Astrocyte of the hippocampus (primary cell): Measurements from ENCODE around the gene ST8SIA3.

ENCODE experiments used
- DNase-seq: peaks from one replicate; pipeline ENCODE4 v3.0.0; 2011; ENCODE audit warnings: low read depth, low spot score

ST8SIA3 gene, protein sequence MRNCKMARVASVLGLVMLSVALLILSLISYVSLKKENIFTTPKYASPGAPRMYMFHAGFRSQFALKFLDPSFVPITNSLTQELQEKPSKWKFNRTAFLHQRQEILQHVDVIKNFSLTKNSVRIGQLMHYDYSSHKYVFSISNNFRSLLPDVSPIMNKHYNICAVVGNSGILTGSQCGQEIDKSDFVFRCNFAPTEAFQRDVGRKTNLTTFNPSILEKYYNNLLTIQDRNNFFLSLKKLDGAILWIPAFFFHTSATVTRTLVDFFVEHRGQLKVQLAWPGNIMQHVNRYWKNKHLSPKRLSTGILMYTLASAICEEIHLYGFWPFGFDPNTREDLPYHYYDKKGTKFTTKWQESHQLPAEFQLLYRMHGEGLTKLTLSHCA

DNA sequence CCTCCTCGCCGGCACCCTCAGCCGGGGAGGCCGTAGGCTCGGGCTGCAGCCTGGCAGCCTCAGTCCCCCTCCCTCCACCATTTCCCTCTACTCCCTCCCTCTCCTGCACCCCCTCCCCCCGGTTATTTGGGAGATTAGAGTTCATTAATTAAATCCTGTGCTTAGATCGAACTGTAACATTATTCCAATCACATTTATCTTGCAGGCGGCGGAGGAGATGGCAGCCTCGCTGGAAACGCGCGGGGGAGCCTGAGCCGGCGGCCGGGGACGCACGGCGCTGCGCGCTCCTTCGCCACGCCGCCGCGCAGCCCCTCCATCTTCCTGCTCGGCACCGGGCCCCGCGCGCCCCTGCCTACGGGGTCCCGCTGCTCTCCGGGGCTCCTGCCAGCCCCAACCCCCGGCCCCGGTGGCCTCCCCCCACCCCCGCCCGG is at the start of gene ST8SIA3:
TSS of gene ST8SIA3 (plus strand) at position 287 of the 431 bp plus-strand sequence. CDS start 290 bp downstream, outside the sequence.
- no peak for DNase-seq

DNA sequence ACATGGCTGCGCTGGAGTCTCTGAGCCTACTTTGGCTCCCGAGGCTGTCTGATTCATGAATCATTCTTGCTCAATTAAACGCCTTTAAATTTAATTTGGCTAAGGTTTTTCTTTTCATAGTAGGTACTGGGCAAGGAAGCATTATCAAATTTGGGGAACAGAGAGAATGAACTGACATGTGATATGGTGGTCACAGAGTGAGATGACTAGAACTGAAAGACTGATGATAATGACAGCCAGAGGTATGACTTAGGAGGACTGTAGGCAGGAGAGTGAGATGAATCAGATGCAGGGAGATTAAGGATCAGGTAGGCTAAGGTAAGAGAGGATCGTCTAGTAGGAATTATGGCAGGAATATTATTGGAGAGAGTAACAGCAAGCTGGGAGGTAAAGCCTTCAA is 40.9 kb upstream of the ST8SIA3 start:
- DNase-seq = no peak

DNA sequence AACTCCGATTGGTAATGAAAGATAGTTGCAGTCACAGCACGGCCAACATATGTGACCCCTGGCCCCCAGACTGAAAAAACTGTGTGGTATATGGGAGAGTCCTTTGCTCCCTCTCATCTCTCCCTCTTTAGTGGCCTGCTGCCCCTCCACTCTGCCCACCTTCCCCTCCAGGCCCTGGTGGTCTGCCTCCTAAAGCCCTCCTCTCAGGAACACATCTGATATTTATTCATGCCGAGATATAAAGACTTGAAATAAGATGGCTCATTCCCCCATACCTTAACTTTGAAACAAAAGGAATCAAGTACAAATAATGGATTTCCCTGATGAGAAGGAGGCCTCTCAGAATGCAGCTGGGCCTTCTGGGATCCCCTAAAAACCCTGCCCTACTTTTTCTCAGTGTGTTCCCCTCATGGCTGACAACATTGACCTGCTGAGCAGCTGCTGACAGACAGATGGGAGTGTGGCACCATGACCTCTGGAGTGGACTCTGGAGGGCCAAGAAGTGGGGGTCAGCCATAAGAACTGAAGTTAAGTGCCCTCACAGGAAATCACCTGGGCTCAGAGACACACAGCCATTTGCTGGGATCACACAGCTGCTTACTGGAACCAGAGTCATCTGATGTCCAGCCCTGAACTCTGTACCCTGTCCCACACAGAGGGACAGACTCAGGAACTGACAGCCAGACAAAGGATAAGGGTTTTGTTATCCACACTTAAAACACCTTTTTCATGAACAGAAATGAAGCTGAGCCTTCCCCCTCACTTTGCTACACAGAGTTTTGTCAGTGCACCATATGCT is 39.8 kb upstream of the ST8SIA3 start:
- no peak for DNase-seq

DNA sequence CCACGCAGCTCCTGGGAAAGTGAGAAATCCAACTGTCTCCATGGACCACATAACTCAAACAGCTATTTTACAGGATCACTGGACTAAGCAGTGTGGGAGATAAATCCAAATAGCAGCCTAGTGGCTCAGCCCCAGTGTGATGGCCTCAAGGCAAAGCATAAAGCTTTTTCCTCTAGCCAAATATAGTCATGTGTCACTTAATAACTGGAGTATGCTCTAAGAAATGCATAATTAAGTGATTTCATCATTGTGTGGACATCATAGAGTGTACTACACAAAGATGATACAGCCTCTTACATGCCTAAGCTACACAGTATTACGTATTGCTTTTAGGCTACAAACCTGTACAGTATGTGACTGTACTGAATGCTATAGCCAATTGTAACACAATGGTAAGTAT is 31.8 kb upstream of the ST8SIA3 start:
- DNase-seq = no peak

DNA sequence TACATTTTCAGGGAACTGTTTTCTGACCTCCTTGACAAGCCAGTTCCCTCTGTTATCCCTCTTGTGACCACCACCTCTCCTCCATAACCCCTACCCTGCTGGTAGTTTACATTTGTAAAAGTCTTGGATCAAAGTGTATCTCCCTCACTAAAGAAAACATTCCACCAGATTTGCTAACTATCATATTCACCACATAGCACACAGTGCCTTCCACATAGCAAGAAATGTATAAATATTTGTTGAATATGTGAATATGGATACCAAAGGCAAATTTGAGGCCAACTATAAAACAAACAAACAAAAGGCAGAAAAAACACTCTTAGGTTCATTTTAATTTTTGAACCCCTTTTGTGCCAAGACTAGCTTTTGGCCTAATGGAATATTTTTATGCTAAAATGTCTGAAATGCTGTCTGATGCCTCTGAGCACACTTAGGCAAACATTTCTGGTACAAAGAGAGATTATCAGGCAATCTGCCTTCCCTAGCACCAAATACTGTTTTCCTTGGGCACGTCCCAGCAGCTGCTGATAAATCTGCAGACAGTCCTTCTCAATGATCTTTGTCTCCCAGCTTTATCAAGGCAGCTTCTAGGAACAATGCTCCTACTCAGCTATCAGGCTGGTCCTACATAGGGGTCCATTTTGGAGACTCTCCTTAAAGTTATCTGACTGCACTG is 26.7 kb upstream of the ST8SIA3 start:
- DNase-seq = no peak

DNA sequence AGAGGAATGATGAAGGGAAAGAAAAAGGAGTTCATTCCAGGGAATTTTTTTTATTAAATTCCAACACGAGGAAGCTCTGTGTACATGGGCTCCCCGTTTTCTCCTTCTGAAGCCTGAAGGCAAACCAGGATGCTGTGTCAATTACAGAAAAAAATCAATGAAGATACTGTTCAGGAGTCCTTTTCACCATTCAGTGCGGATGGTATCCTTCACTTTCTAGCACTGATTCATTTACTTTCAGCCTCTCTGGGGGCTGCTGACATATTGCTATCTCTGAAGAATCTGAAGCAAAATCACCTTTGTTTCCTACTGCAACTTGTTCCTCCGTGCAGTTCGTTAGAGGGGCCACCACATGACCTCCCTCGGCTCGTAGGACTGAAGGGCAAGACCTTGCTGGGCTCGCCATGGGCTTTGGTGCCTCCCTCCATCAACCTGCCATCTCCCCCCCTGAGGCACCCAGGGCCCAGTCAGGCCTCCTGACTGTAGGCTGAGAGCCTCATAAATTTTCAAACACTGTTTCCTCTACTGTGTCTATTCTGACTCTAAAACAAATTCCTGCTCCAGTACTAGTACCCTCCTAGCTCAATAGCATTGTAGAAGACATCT is 25.5 kb upstream of the ST8SIA3 start:
- no peak for DNase-seq

DNA sequence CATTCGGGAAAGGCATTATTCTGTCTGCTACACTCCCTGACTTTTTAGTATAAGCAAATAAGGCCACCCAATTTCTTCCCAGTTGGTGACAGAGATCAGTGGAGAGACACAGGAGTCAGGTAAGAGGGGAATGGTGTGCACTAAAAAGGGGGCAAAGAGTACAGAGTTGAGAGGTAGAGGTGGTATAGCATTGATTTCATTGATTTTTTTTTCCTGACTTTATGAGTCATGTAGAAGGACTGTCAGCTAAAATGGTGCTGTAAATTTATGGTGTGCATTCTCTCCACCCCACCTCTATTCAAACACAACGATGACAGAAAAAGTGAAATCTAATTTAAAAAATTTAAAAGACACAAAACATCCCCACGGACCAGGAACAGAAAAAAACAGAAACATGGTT is 23.7 kb upstream of the ST8SIA3 start:
- no peak for DNase-seq

DNA sequence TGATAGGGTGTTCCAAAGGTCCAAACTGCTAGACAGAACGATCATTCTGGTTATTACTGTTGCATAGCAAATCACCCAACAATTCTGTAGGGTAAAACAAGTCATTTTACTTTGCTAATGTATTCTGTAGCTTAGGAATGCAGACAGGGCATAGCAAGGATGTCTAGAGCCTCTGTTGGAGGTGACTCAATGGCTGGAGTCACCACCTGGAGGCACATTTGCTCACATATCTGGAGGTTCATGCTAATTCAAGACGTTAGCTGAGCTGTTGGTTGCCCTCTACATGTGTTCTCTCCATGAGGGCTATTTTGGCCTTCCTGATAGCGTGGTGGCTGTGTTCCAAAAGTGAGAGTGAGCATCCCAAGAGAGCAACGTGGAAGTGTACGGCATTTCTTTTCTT is 22.5 kb upstream of the ST8SIA3 start:
- no peak for DNase-seq

DNA sequence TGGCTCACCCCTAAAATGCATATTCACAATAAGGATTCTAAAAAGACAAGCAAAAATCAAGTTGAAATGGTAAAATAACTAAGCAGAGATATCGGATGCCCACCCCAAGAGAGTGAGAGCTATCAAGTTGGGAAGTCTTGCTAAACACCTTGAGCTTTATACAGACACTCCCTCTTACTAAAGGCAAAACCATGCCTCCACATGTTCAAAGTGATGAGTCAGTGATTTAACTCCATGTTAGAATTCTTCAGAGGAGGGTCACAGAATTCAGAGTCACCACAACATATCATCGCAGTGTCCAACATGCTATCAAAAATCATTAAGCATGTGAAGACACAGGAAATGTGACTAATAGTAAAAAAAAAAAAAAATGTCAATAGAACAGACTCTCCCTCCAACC is 20.6 kb upstream of the ST8SIA3 start:
- no peak for DNase-seq

DNA sequence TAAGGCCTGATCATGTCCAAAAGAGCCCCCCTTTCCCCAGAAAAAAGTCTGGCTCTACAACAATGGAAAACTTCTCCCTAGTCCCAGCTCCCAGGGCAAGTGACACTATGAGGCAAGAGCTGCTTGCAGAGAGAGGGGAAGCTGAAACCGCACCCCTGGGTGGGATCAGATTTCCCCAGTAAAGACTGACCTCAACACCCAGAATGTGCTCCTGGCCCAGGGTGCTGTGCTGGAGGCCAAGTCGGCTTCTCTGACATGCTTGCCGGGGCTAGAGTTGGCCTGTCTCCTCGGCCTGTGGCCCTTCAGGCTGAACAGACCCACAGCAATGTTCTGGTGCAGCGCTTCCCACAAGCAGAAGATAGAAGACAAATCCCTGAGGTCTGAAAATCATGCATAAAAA is 18.4 kb upstream of the ST8SIA3 start:
- no peak for DNase-seq

DNA sequence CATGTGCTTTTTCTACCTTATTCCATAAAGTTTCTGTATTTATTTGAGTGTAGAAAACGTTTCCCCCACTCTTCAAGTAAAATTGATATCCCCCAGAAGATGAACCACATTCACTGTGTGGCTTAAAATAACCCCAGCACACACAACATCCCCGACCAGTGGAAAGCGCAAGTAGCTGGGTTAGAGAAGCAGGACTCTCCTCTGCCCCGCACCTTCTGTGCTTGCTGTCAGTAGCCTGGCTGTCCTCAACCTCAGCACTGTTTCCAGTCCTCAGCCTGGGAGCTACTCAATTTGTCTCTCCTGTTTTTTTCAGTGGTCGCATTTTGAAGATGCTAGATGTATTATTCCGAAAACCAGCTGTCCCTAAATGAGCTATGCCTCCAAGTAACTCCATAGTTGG is 18.0 kb upstream of the ST8SIA3 start:
- DNase-seq = no peak

DNA sequence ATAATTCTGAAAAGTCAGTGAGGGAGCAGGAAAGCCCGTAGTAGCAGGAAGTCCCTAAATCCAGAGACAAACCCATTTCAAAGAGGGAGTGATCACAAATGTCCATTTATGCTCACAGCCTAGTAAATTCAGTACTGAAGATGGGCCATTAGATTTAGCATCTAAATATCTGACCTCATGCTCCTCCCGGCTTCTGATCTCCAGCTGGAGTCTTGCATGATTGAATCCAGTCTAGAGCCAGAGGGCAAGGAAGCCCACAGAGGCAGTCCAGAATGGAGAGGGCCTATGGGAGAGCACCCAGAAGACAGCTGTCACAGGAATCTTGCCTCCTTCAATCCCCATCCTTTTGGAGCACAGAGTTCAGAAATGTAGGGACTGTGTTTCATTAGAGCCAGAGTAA is 16.0 kb upstream of the ST8SIA3 start:
- DNase-seq = no peak

DNA sequence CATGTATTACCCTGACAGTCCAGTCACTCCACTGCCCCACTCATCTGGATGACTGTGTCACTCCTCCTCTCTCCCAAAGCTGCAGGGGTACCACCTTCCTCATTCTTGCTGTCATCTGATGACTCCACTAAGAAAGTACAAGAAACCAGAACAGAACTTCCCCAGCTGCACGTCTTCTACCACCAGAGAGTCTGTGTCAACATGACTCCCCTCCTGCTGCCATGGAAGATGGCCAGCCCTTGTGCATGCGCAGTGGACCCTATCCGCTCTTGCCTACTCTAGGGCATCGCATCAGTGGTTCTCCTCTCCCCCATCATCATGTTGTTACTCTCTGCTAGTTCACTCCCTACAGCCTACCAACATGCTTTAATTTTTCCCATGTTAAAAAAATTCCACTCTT is 14.5 kb upstream of the ST8SIA3 start:
- no peak for DNase-seq

DNA sequence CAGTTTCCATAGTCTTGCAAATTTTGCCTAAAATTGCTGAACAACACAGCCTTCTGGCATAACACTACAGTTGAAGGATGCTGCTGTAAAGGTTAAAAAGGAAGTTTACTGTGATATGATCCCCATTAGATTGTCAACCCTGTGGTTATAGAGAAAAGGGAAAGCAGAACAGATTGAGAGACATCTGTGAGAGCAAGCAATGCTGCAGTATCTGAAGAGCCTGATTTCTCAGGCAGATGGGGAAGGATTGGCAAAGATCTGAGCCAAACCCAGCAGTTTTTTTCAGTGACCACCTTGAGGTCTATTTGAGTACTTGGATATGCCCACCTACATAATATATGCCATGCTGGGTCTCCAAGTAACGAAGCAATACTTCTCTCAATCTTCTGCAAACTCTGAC is 8.5 kb upstream of the ST8SIA3 start:
- no peak for DNase-seq

DNA sequence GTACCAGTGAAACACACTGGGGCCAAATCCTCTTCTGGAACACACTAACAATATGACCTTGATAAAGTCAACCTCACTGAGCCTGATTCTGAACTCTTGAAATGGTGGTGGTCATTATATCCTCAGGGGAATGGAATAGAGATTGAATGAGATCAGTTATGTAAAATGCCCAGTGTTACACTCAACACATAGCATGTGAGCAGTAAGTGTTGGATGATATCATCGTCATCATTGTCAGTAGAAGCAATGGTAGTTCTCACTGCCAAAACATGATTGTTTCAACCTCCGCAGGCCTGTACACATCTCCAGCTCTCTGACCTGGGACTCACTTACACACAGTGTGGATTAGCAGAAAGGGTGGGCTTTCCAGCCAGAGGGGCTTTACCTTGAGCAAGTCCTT is 5.5 kb upstream of the ST8SIA3 start:
- no peak for DNase-seq

DNA sequence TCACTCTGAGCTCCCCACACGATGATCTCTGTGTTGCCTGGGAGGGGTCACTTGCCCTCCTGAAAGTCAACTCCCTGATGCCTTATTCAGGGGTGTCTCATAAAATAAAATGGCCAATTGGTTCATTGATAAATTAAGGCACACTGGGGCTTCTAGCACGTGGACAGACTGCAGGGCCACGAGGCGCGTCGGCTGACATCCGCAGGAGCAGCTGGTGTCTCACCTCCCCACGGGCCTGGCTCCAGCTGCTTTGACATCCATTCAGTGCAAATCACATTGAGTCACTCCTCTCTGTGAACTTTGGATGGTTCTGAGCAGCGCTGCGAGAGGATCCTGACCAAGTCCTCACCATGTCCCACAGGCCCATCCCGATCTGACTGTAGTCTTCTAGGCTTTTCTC is 4.6 kb upstream of the ST8SIA3 start:
- DNase-seq = no peak

DNA sequence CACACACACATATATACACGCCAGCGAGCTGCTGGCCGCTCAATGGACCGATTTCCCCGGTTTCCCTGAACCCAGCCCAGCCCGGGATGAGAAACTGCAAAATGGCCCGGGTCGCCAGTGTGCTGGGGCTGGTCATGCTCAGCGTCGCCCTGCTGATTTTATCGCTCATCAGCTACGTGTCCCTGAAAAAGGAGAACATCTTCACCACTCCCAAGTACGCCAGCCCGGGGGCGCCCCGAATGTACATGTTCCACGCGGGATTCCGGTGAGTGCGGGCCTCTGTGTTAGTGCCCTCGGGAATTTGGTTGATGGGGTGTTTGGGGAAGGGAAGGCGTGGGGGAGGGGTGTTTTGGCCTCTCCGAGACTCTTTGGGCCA is 392 bp downstream of the ST8SIA3 start:
- peak; percentile 2 for DNase-seq

DNA sequence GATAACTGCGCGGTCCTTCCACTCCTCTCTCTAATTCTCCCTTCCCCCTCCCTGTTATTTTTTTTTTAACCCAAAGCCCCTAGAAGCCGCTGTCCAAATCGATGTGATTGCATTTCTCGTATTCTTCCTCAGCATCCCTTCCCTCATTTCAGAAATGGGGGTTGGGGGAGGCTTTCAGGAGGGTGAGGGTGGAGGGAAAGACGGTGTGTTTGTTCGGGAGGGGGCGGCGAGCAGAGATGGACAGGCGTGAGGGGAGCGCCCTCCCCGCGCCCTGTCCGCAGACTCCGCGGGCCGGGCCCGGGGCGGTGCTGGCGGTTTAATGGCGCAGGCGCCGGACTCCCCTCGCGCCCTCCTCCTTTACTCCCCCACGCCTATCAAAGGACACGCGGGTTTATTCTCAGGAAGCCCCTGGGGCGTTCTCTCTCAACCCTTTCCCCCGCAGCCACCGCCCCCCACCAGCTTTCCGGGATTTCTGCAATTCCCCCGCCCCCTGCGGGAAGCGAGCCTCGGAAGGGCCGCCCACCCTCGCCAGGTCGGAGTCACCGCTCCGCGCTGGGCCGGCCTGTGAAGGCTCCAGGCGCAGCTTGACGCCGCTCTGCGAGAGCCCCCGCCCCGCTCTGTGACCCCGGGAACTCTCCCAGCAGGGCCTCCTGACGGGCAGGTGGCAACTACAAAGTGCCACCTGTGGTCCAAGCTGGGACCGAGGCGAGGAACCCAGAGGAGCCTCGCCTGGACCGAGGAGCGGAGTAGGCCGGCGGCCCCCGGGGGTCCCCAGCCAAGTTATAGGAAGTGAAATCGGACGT is 981 bp downstream of the ST8SIA3 start:
- no peak for DNase-seq

DNA sequence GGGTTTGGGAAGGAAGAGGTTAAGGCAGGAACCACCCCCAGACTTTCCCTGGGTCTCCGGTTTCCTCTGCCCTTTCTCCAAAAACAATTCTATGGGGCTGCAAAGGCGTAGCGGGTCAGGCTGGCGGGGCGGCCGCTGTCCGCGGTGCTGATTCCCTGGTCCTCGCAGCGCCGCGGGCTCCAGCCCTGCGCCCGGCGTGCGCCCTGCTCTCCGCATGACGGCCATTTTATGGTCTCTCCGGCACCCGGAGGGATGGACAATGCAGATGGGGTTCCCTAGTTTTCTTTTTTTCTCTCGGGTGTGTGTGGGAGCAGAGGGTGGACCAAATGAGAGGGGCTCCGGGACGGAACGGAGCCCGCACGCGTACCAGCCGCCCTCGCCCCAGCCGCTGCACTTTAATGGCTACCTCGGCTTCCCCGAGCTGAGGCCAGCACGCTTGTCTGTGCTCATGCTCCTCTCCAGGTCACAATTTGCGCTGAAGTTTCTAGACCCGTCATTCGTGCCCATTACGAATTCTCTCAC is 1.6 kb downstream of the ST8SIA3 start:
- DNase-seq = peak; percentile 85

DNA sequence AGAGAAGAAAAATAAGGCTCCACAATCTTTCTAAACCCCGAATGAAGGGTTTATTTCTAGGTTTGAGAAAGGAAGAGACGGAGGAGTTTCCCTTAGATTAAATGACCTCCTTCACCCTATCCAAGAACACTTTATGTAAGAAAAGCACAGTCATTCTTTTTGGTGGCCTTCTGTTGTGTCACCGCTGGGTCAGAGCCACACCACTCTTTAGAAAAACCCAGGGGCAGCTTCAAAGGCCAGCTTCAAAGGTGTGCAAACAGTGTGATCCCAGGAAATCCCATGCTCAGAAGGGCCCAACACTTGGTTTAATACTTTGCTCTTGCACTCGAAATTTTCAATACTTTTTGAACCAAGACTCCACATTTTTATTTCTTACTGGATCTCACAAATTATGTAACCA is 7.1 kb downstream of the ST8SIA3 start:
- no peak for DNase-seq

DNA sequence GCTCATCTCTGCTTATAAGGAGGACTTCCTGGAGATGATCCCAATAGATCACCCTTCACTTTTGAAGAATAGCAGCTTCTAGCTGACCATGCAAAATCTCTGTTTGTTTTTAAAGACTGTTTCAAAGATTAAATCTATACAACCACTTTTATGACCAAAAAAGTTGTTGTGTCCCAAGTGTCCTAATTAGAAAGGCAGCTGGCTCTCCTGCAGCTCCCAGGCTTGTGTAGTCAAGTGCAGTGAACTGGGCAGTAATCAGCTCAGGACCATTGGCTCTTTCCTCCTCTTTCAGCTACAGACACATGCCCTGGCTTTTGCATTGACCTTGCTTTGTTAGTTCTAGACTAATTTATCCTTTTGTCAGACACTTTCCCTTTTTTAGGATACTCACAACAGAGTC is 10.4 kb downstream of the ST8SIA3 start:
- no peak for DNase-seq
